ENCODE data around the gene GABRD.

Gene GABRD

GRCh38 chr1:2072891-2073290, 53.7 kb downstream of the GABRD start:
- Histone ChIP-seq H3K4me2 (ENCODE audit: low read length) (no peak overlapping the region), H3K9me3 (ENCODE audit: insufficient read depth, low read length) (0 out of 2 replicates have a peak, but pooled peaks cover under 1% of the 10 kb centered on the region), H3K27ac (ENCODE audit: low read length) (no peak overlapping the region), H3K79me2 (ENCODE audit: low read length) (no peaks in the 10 kb centered on the region), H2AFZ (ENCODE audit: low read depth, low read length) (no peak overlapping the region), H3K36me3 (replicated peaks; ENCODE audit: low read depth, low read length) (no peaks in the 10 kb centered on the region), H3K9ac (ENCODE audit: low read length) (no peak overlapping the region), H3K27me3 (ENCODE audit: low read depth, low read length) (no peaks in the 10 kb centered on the region), H3K4me1 (ENCODE audit: low read length) (no peaks in the 10 kb centered on the region), H4K20me1 (ENCODE audit: insufficient read depth, low read length) (no peaks in the 10 kb centered on the region), H3K4me3 (ENCODE audit: low read length) (no peak overlapping the region)
- no peak for TF ChIP-seq EZH2phosphoT487 (IDR thresholded peaks at IDR 0.05; ENCODE audit: low read depth)
- TF ChIP-seq, protein P1, sequence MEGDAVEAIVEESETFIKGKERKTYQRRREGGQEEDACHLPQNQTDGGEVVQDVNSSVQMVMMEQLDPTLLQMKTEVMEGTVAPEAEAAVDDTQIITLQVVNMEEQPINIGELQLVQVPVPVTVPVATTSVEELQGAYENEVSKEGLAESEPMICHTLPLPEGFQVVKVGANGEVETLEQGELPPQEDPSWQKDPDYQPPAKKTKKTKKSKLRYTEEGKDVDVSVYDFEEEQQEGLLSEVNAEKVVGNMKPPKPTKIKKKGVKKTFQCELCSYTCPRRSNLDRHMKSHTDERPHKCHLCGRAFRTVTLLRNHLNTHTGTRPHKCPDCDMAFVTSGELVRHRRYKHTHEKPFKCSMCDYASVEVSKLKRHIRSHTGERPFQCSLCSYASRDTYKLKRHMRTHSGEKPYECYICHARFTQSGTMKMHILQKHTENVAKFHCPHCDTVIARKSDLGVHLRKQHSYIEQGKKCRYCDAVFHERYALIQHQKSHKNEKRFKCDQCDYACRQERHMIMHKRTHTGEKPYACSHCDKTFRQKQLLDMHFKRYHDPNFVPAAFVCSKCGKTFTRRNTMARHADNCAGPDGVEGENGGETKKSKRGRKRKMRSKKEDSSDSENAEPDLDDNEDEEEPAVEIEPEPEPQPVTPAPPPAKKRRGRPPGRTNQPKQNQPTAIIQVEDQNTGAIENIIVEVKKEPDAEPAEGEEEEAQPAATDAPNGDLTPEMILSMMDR (IDR thresholded peaks at IDR 0.05; ENCODE audit: low read depth, low read length): no peak

- Histone ChIP-seq H3K4me1 (ENCODE audit: low read length) (no peaks in the 10 kb centered on the region), H3K27ac (ENCODE audit: low read length) (no peak overlapping the region), H2AFZ (ENCODE audit: low read depth, low read length) (no peak overlapping the region), H3K4me3 (ENCODE audit: low read length) (no peak overlapping the region), H3K27me3 (ENCODE audit: low read depth, low read length) (no peaks in the 10 kb centered on the region), H3K9ac (ENCODE audit: low read length) (no peak overlapping the region), H3K79me2 (ENCODE audit: low read length) (no peaks in the 10 kb centered on the region), H3K4me2 (ENCODE audit: low read length) (no peak overlapping the region), H3K36me3 (replicated peaks; ENCODE audit: low read depth, low read length) (no peaks in the 10 kb centered on the region), H3K9me3 (ENCODE audit: insufficient read depth, low read length) (0 out of 2 replicates have a peak, but pooled peaks cover 2% of the 10 kb centered on the region), H4K20me1 (ENCODE audit: insufficient read depth, low read length) (no peaks in the 10 kb centered on the region)
- no peak for TF ChIP-seq EZH2phosphoT487 (IDR thresholded peaks at IDR 0.05; ENCODE audit: low read depth)
- TF ChIP-seq, protein P1 (IDR thresholded peaks at IDR 0.05; ENCODE audit: low read depth, low read length): no peak
Observed at GRCh38 chr1:2073382-2074230, 54.5 kb downstream of the GABRD start.

- TF ChIP-seq, protein P1 (IDR thresholded peaks at IDR 0.05; ENCODE audit: low read depth, low read length): no peak
- TF ChIP-seq EZH2phosphoT487 (IDR thresholded peaks at IDR 0.05; ENCODE audit: low read depth): no peak
- Histone ChIP-seq H3K79me2 (ENCODE audit: low read length) (no peaks in the 10 kb centered on the region), H3K36me3 (replicated peaks; ENCODE audit: low read depth, low read length) (no peaks in the 10 kb centered on the region), H3K27ac (ENCODE audit: low read length) (no peak overlapping the region), H3K9ac (ENCODE audit: low read length) (no peak overlapping the region), H3K27me3 (ENCODE audit: low read depth, low read length) (no peaks in the 10 kb centered on the region), H3K4me1 (ENCODE audit: low read length) (no peaks in the 10 kb centered on the region), H3K4me2 (ENCODE audit: low read length) (no peak overlapping the region), H4K20me1 (ENCODE audit: insufficient read depth, low read length) (no peaks in the 10 kb centered on the region), H2AFZ (ENCODE audit: low read depth, low read length) (no peak overlapping the region), H3K4me3 (ENCODE audit: low read length) (no peak overlapping the region), H3K9me3 (ENCODE audit: insufficient read depth, low read length) (0 out of 2 replicates have a peak, but pooled peaks cover 2% of the 10 kb centered on the region)
Observed at GRCh38 chr1:2074396-2074795, 55.3 kb downstream of the GABRD start.

- Histone ChIP-seq H3K4me2 (ENCODE audit: low read length) (no peak overlapping the region), H3K9me3 (ENCODE audit: insufficient read depth, low read length) (0 out of 2 replicates have a peak, but pooled peaks cover 2% of the 10 kb centered on the region), H3K79me2 (ENCODE audit: low read length) (no peaks in the 10 kb centered on the region), H3K27ac (ENCODE audit: low read length) (no peak overlapping the region), H3K4me3 (ENCODE audit: low read length) (no peak overlapping the region), H3K9ac (ENCODE audit: low read length) (no peak overlapping the region), H4K20me1 (ENCODE audit: insufficient read depth, low read length) (no peaks in the 10 kb centered on the region), H3K36me3 (replicated peaks; ENCODE audit: low read depth, low read length) (no peaks in the 10 kb centered on the region), H3K4me1 (ENCODE audit: low read length) (no peaks in the 10 kb centered on the region), H3K27me3 (ENCODE audit: low read depth, low read length) (no peaks in the 10 kb centered on the region), H2AFZ (ENCODE audit: low read depth, low read length) (no peak overlapping the region)
- TF ChIP-seq EZH2phosphoT487 (IDR thresholded peaks at IDR 0.05; ENCODE audit: low read depth): no peak
- TF ChIP-seq, protein P1 (IDR thresholded peaks at IDR 0.05; ENCODE audit: low read depth, low read length): no peak
Observed at GRCh38 chr1:2074944-2075740, 56.0 kb downstream of the GABRD start.
